GM12891 (cell line): Measurements from ENCODE around the gene TTC39B.
"Not testable (repeated sequence)": the region's sequence is repeated elsewhere in the genome, so short reads cannot be mapped to it uniquely, and the experiment has no call there.

Experiments
- PAX5 ChIP-seq: IDR thresholded peaks from 2 replicates; pipeline ENCODE4 v1.6.1; 2011; ENCODE audit warnings: low read length, moderate library complexity, mild to moderate bottlenecking; ENCODE audit not compliant: insufficient read depth, severe bottlenecking
- POLR2A ChIP-seq: IDR thresholded peaks from 2 replicates; pipeline ENCODE4 v1.6.1; 2011; ENCODE audit warnings: low read depth, low read length, control low read depth
- POLR2AphosphoS5 ChIP-seq: IDR thresholded peaks from 2 replicates; pipeline ENCODE4 v1.6.1; 2011; ENCODE audit warnings: low read depth, low read length, control low read depth
- POU2F2 ChIP-seq: IDR thresholded peaks from 2 replicates; pipeline ENCODE4 v1.6.1; 2011; ENCODE audit warnings: low read depth, mild to moderate bottlenecking, control low read depth, low read length, moderate library complexity
- SPI1 ChIP-seq: IDR thresholded peaks from 2 replicates; pipeline ENCODE4 v1.6.1; 2011; ENCODE audit warnings: low read depth, low read length, control low read depth
- TAF1 ChIP-seq: IDR thresholded peaks from 2 replicates; pipeline ENCODE4 v1.6.1; 2011; ENCODE audit warnings: low read depth, low read length, control low read depth

- not testable (repeated sequence) for TF ChIP-seq POLR2AphosphoS5, POLR2A, TAF1, PAX5, SPI1, POU2F2
Observed at GRCh38 chr9:15319661-15320060, 12.6 kb upstream of the TTC39B start.
